Cardiac muscle cell (in vitro differentiated cells and primary cell): ENCODE measurements around the gene NCBP3. TPM values are rescaled to one million over a fixed set of nuclear protein-coding genes. Genes with fewer than 3 reads are reported as not detected.
"Not testable (repeated sequence)": the region's sequence is repeated elsewhere in the genome, so short reads cannot be mapped to it uniquely, and the experiment has no call there.

ENCODE experiments used
- DNase-seq, 2 donors: peaks; one replicate each; pipeline versions ENCODE4 v3.0.0 to v3.0.0-alpha.2; 2010 to 2017; ENCODE audit warnings: low read depth in 1 of 2, low spot score in 1 of 2
- H3K27ac ChIP-seq: fragments of 200-600 bp; sonication (generic); 2 replicates; pipeline ENCODE4 v1.5.1; 2016
- H3K27me3 ChIP-seq: fragments of 200-600 bp; sonication (generic); 2 replicates; pipeline ENCODE4 v1.6.0; 2016; ENCODE audit warnings: control low read depth
- H3K36me3 ChIP-seq: fragments of 200-600 bp; sonication (generic); 2 replicates; pipeline ENCODE4 v1.5.1; 2016; ENCODE audit warnings: control low read depth
- H3K4me1 ChIP-seq: fragments of 200-600 bp; sonication (generic); 2 replicates; pipeline ENCODE4 v1.8.1; 2017; ENCODE audit warnings: low read depth, mild to moderate bottlenecking, mixed run types
- H3K4me3 ChIP-seq: fragments of 200-600 bp; sonication (generic); 2 replicates; pipeline ENCODE4 v1.5.1; 2016; ENCODE audit warnings: mild to moderate bottlenecking
- H3K9me3 ChIP-seq: fragments of 200-600 bp; sonication (generic); 2 replicates; pipeline ENCODE4 v1.5.1; 2017; ENCODE audit warnings: low read depth, mild to moderate bottlenecking, control low read depth
- polyA plus RNA-seq: library from polyadenylated mRNA; unstranded; fragments of >200 nt; fragmentation: Nextera tagmentation; extraction: Ambion mirVana; gene quantifications from 2 replicates; pipeline ENCODE4 v1.2.1, GENCODE V29; 2016
- total RNA-seq: library from RNA; depleted of rRNA; stranded (reverse); fragments of >200 nt; gene quantifications from 2 replicates; pipeline ENCODE4 v1.2.3, GENCODE V29; 2016
- TF ChIP-seq, protein P1 (sequence below): IDR thresholded peaks from 2 replicates; pipeline ENCODE4 v1.5.1; 2012; ENCODE audit warnings: low read depth, mild to moderate bottlenecking, low read length

NCBP3 gene
- total and polyA plus RNA-seq, 2 experiments from 2014 or later: 27.0 to 32.2 TPM

GRCh38 chr17:3792481-3792880, 53.6 kb downstream of the NCBP3 start:
- H3K4me3 ChIP-seq: no peak overlapping the region
- TF ChIP-seq, protein P1, sequence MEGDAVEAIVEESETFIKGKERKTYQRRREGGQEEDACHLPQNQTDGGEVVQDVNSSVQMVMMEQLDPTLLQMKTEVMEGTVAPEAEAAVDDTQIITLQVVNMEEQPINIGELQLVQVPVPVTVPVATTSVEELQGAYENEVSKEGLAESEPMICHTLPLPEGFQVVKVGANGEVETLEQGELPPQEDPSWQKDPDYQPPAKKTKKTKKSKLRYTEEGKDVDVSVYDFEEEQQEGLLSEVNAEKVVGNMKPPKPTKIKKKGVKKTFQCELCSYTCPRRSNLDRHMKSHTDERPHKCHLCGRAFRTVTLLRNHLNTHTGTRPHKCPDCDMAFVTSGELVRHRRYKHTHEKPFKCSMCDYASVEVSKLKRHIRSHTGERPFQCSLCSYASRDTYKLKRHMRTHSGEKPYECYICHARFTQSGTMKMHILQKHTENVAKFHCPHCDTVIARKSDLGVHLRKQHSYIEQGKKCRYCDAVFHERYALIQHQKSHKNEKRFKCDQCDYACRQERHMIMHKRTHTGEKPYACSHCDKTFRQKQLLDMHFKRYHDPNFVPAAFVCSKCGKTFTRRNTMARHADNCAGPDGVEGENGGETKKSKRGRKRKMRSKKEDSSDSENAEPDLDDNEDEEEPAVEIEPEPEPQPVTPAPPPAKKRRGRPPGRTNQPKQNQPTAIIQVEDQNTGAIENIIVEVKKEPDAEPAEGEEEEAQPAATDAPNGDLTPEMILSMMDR: no peak
- no peaks in the 10 kb centered on the region for H3K4me1 ChIP-seq
- no peaks in the 10 kb centered on the region for H3K27me3 ChIP-seq
- H3K9me3 ChIP-seq: no peaks in the 10 kb centered on the region
- DNase-seq: no peak
- H3K27ac ChIP-seq: no peak overlapping the region
- H3K36me3 ChIP-seq: no peaks in the 10 kb centered on the region

- TF ChIP-seq, protein P1: no peak
- no peak for DNase-seq
- H3K27me3 ChIP-seq: no peaks in the 10 kb centered on the region
- H3K9me3 ChIP-seq: no peaks in the 10 kb centered on the region
- no peak overlapping the region for H3K27ac ChIP-seq
- no peaks in the 10 kb centered on the region for H3K36me3 ChIP-seq
- no peaks in the 10 kb centered on the region for H3K4me1 ChIP-seq
- H3K4me3 ChIP-seq: no peak overlapping the region
Measured at GRCh38 chr17:3788200-3788599, 57.8 kb downstream of the NCBP3 start.

DNA sequence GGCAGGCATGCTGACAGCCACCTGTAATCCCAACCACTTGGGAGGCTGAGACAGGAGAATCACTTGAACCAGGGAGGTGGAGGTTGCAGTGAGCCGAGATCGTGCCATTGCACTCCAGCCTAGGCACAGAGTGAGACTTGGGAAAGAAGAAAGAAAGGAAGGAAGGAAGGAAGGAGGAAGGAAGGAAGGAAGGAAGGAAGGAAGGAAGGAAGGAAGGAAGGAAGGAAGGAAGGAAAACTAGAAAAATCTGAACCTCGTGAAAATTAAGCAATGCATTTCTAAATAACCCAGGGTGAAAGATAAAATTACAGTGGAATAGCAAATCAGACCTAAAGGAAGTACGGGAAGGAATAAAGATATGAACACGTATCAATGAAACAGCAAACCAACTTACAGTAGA, 60.7 kb downstream of the NCBP3 start:
- DNase-seq, H3K4me3 ChIP-seq, H3K36me3 ChIP-seq, H3K27me3 ChIP-seq, H3K9me3 ChIP-seq, H3K27ac ChIP-seq, H3K4me1 ChIP-seq: not testable (repeated sequence)

- Histone ChIP-seq H3K27me3 (no peaks in the 10 kb centered on the region), H3K36me3 (no peaks in the 10 kb centered on the region), H3K27ac (no peak overlapping the region), H3K4me3 (no peak overlapping the region), H3K9me3 (no peaks in the 10 kb centered on the region), H3K4me1 (no peaks in the 10 kb centered on the region)
- no peak for DNase-seq
- TF ChIP-seq, protein P1: no peak
Measured at GRCh38 chr17:3782751-3783150, 63.3 kb downstream of the NCBP3 start.

DNA sequence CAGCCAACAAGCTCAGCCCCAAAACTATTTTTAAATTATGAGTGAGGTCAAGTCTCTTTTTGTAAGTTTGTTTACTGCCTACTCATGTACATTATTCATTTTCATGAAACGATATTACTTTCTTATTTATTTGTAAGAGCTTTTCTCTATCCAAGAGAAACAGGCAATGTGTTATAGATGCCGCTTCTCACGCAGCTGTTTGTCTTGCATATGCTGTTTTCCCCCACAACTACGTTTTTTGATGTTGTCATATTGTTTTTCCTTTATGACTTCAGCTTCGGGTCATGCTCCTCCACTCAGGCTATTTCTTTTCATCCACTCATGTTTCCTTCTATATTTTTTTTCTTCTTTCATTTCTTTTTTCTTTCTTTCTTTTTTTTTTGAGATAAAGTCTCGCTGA, 65.1 kb downstream of the NCBP3 start:
- no peaks in the 10 kb centered on the region for H3K27me3 ChIP-seq
- no peak overlapping the region for H3K27ac ChIP-seq
- no peak overlapping the region for H3K4me3 ChIP-seq
- H3K9me3 ChIP-seq: no peaks in the 10 kb centered on the region
- H3K4me1 ChIP-seq: no peaks in the 10 kb centered on the region
- TF ChIP-seq, protein P1: no peak
- DNase-seq: no peak
- H3K36me3 ChIP-seq: no peaks in the 10 kb centered on the region

DNA sequence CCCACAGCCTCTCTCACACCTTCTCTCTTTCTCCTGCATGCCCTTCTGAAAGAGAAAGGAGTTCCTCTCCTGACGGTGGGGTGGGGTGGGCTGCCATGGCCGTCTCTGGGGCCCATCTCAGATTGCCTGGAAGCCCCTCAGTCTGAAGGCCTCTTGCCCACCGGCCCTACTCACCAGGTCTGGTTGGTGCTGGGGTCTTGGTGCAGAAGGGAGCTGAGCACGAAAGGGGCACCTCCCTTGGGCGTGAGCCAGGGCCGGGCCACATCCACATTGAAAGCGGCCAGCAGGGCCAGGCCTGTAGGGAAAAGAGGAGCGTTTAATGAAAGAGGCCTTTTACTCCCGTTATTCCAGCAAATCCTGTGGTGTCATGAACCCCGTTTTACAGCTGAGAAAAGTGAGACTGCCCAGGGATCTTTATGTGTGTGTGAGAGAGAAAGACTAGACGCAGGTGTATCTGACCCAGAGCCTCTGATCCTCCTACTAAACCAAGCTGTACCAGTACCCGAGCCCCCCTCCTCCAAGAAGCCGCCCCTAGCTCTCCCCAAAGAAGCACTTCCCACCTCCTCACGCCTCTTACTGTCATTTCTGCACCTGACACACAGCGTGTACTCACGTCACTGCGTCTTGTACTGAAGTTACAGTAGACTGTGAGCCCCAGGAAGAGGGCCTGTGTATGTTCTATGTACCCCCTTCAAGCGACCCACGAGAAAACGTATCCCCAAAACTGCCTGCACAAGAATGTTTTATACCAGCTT, 68.5 kb downstream of the NCBP3 start:
- Histone ChIP-seq H3K9me3 (no peaks in the 10 kb centered on the region), H3K36me3 (no peaks in the 10 kb centered on the region), H3K27ac (no peak overlapping the region), H3K27me3 (no peaks in the 10 kb centered on the region), H3K4me3 (no peak overlapping the region), H3K4me1 (no peaks in the 10 kb centered on the region)
- DNase-seq: no peak
- TF ChIP-seq, protein P1: no peak
